ENCODE data around the gene TMCC1. TPM values are rescaled to one million over a fixed set of nuclear protein-coding genes. Genes with fewer than 3 reads are reported as not detected.

TMCC1 gene
- total RNA-seq, 1 experiment from 2014 or later, result 6.2 TPM

GRCh38 chr3:129822679-129823078 is 70.8 kb downstream of the TMCC1 start:
- H3K36me3 ChIP-seq (ENCODE audit: low read depth, low read length), result no peaks in the 10 kb centered on the region
- no peaks in the 10 kb centered on the region for H3K9me2 ChIP-seq (replicated peaks; ENCODE audit: low read length)
- H3K9me3 ChIP-seq (ENCODE audit: low read length), result no peaks in the 10 kb centered on the region
- intact Hi-C loops (cut with micrococcal nuclease), result no loop called here
- H3K27me3 ChIP-seq (ENCODE audit: low read length), result no peaks in the 10 kb centered on the region
- H3K4me1 ChIP-seq (ENCODE audit: insufficient read depth, low read length), result no peaks in the 10 kb centered on the region
- no peak for DNase-seq
- ChIA-PET CTCF (no interaction called here), POLR2A (ENCODE audit: unreplicated experiment) (no interaction called here)
- H2AFZ ChIP-seq (ENCODE audit: low read length), result no peak overlapping the region
- H3K9ac ChIP-seq (ENCODE audit: low read length), result no peak overlapping the region
- no peak overlapping the region for H3K4me3 ChIP-seq (ENCODE audit: low read length)
- TF ChIP-seq EZH2phosphoT487 (IDR thresholded peaks at IDR 0.05; ENCODE audit: borderline replicate concordance, low read length) (no peak), CTCF (conservative IDR thresholded peaks at IDR 0.05; ENCODE audit: low read depth, low read length) (no peak), EZH2 (IDR thresholded peaks at IDR 0.05; ENCODE audit: low read length, unreplicated experiment) (no peak)
- H3K27ac ChIP-seq (ENCODE audit: low read length), result no peak overlapping the region
- no peaks in the 10 kb centered on the region for H3F3A ChIP-seq (ENCODE audit: low read length, unreplicated experiment)
- BruUV-seq (replicated peaks), result no TSS peak
- H3K79me2 ChIP-seq (ENCODE audit: low read length), result no peaks in the 10 kb centered on the region
- no peaks in the 10 kb centered on the region for H4K20me1 ChIP-seq (ENCODE audit: low read length)
- ATAC-seq, result no peak
- H3K4me2 ChIP-seq (ENCODE audit: low read length), result no peak overlapping the region

- Histone ChIP-seq H2AFZ (ENCODE audit: low read length) (no peak overlapping the region), H3K4me1 (ENCODE audit: insufficient read depth, low read length) (no peaks in the 10 kb centered on the region), H3K9me2 (replicated peaks; ENCODE audit: low read length) (no peaks in the 10 kb centered on the region), H3F3A (ENCODE audit: low read length, unreplicated experiment) (no peaks in the 10 kb centered on the region), H3K4me2 (ENCODE audit: low read length) (no peak overlapping the region), H3K27me3 (ENCODE audit: low read length) (no peaks in the 10 kb centered on the region), H3K27ac (ENCODE audit: low read length) (no peak overlapping the region), H3K4me3 (ENCODE audit: low read length) (no peak overlapping the region), H3K9me3 (ENCODE audit: low read length) (no peaks in the 10 kb centered on the region), H3K79me2 (ENCODE audit: low read length) (no peaks in the 10 kb centered on the region), H3K9ac (ENCODE audit: low read length) (no peak overlapping the region), H3K36me3 (ENCODE audit: low read depth, low read length) (no peaks in the 10 kb centered on the region), H4K20me1 (ENCODE audit: low read length) (no peaks in the 10 kb centered on the region)
- ATAC-seq (no peak), DNase-seq (no peak)
- intact Hi-C loops (cut with micrococcal nuclease), result no loop called here
- no peak for TF ChIP-seq CTCF (conservative IDR thresholded peaks at IDR 0.05; ENCODE audit: low read depth, low read length)
- no peak for TF ChIP-seq EZH2phosphoT487 (IDR thresholded peaks at IDR 0.05; ENCODE audit: borderline replicate concordance, low read length)
- no peak for TF ChIP-seq EZH2 (IDR thresholded peaks at IDR 0.05; ENCODE audit: low read length, unreplicated experiment)
- no TSS peak for BruUV-seq (replicated peaks)
- ChIA-PET CTCF (no interaction called here), POLR2A (ENCODE audit: unreplicated experiment) (no interaction called here)
Observed at GRCh38 chr3:129822241-129822640, 71.3 kb downstream of the TMCC1 start.

- H3K9ac ChIP-seq (ENCODE audit: low read length), result no peak overlapping the region
- DNase-seq, result no peak
- no peaks in the 10 kb centered on the region for H3K79me2 ChIP-seq (ENCODE audit: low read length)
- ChIA-PET POLR2A (ENCODE audit: unreplicated experiment) (no interaction called here), CTCF (interaction anchor here (0.5 to 0.6 kb wide), 2 partner anchors 11 to 57 kb away, joined by 4 read pairs; no protein-coding TSS in a partner anchor)
- BruUV-seq (replicated peaks), result no TSS peak
- no peak overlapping the region for H3K4me3 ChIP-seq (ENCODE audit: low read length)
- H2AFZ ChIP-seq (ENCODE audit: low read length), result no peak overlapping the region
- no peaks in the 10 kb centered on the region for H3K36me3 ChIP-seq (ENCODE audit: low read depth, low read length)
- ATAC-seq, result no peak
- no peaks in the 10 kb centered on the region for H3K27me3 ChIP-seq (ENCODE audit: low read length)
- no peaks in the 10 kb centered on the region for H4K20me1 ChIP-seq (ENCODE audit: low read length)
- no peaks in the 10 kb centered on the region for H3K9me3 ChIP-seq (ENCODE audit: low read length)
- H3K4me1 ChIP-seq (ENCODE audit: insufficient read depth, low read length), result no peaks in the 10 kb centered on the region
- H3K27ac ChIP-seq (ENCODE audit: low read length), result no peak overlapping the region
- H3K9me2 ChIP-seq (replicated peaks; ENCODE audit: low read length), result no peaks in the 10 kb centered on the region
- no peak overlapping the region for H3K4me2 ChIP-seq (ENCODE audit: low read length)
- TF ChIP-seq EZH2phosphoT487 (IDR thresholded peaks at IDR 0.05; ENCODE audit: borderline replicate concordance, low read length), result no peak
- TF ChIP-seq EZH2 (IDR thresholded peaks at IDR 0.05; ENCODE audit: low read length, unreplicated experiment), result no peak
- no peak for TF ChIP-seq CTCF (conservative IDR thresholded peaks at IDR 0.05; ENCODE audit: low read depth, low read length)
- H3F3A ChIP-seq (ENCODE audit: low read length, unreplicated experiment), result no peaks in the 10 kb centered on the region
- intact Hi-C loops (cut with micrococcal nuclease), result no loop called here
Observed at GRCh38 chr3:129820587-129820986, 72.9 kb downstream of the TMCC1 start.
